NT2/D1 (cell line): ENCODE measurements around the gene CEP131.

Source experiments
- SUZ12 ChIP-seq: IDR thresholded peaks from 2 replicates; pipeline ENCODE4 v1.6.1; 2011; ENCODE audit not compliant: insufficient read length, insufficient read depth; ENCODE audit errors: extremely low read depth
- YY1 ChIP-seq: IDR thresholded peaks from 2 replicates; pipeline ENCODE4 v1.6.1; 2011; ENCODE audit not compliant: insufficient read length, insufficient read depth

DNA sequence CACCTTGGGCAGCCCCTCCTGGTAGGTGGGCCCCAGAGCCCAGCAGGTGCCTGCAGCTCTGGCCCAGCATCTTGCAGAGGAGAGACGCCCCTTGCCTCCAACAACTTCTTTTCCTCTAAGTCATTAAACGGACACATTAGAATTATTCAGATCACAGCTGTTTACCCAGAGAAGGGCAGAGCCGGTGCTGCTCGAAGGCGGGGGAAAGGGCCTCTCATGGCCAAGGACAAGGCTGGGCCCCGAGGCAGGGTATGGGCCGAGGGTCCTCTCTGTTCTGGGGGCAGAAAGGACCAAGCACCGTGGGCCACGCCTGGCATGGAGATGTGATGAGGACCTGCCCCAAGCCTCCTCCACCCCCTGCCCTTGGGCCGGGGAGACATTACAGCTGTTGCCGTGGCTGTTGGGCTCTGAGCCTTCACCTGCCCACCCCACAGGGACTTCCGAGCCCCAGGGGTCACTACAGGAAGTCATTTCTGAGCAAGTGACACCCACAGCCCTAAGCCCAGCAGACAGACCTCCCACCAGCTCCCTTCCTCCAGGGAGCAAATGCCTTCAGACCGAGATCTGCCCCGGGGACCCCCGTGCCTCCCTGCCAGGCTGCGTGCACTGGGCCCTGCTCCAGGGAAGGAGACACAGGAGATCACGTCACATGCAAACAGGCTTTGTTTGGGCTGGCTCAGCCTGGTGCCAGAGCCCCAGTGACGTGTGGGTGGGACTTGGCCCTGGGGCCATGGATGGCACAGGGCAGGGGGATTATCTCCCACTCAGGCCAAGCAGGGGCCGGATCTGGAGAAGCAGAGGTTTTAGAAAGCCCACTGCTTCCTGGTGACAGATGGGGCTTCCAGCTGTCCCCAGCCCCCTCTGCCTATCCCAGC lies 58.2 kb downstream of the CEP131 start:
- TF ChIP-seq SUZ12 (no peak), YY1 (no peak)
